ENCODE data around the gene RRAD. TPM values are rescaled to one million over a fixed set of nuclear protein-coding genes. Genes with fewer than 3 reads are reported as not detected.
"Not testable (repeated sequence)": the region's sequence is repeated elsewhere in the genome, so short reads cannot be mapped to it uniquely, and the experiment has no call there.

The RRAD gene
- total RNA-seq, 1 donor = 1.3 TPM

DNA sequence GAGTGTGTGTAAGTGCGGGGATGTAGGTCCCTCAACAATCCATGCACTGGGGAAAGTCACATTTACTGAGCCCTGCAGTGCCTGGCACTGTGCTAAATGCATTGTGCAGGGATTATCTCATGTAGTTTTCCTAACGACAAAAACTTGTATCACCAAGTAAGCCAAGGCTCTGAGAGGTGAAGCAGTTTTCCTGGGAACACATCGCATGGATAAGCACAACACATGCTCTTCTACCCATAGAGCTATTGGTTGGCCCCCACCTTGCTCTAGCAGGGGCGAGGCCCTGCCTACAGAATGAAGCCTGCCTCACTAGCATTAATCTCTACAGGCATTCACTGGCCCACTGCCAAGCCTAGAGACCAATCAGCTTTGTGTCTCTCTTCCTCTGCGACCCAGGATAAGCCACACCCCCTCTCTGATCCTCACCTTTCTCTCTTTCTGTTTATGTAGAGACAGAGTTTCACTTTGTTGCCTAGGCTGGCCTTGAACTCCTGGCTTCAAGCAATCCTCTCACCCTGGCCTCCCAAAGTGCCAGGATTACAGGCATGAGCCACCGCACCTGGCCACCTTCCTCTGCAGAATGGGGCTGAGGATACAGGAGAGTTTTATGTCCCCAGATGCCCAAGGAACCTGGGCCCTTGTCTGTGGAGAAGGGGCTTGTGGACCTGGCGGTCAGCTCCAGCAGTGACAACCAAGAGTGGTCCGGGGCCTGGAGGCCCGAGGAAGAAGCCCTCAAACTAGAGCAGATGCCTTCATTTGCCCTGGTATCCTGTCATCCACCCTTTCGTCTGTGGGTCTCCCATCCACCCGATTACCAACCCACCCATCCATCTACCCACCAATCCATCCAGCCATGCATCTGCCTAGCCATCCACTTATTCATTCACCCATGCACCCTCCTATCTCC lies 19.4 kb downstream of the RRAD start:
- no peaks in the 10 kb centered on the region for H3K27me3 ChIP-seq (ENCODE audit: insufficient read depth, low read length)
- no peak overlapping the region for H3K4me3 ChIP-seq (ENCODE audit: low read length)

GRCh38 chr16:66904846-66905632 lies 20.3 kb downstream of the RRAD start:
- Histone ChIP-seq H3K27me3 (ENCODE audit: insufficient read depth, low read length) (no peaks in the 10 kb centered on the region), H3K4me3 (ENCODE audit: low read length) (no peak overlapping the region), H3K9me3 (ENCODE audit: low read depth, low read length) (no peaks in the 10 kb centered on the region), H3K4me1 (ENCODE audit: insufficient read depth, low read length) (no peaks in the 10 kb centered on the region)

More for the DNA sequence above, 19.4 kb downstream of the RRAD start:
- Histone ChIP-seq H3K9me3 (ENCODE audit: low read depth, low read length) (no peaks in the 10 kb centered on the region), H3K4me1 (ENCODE audit: insufficient read depth, low read length) (no peaks in the 10 kb centered on the region)

DNA sequence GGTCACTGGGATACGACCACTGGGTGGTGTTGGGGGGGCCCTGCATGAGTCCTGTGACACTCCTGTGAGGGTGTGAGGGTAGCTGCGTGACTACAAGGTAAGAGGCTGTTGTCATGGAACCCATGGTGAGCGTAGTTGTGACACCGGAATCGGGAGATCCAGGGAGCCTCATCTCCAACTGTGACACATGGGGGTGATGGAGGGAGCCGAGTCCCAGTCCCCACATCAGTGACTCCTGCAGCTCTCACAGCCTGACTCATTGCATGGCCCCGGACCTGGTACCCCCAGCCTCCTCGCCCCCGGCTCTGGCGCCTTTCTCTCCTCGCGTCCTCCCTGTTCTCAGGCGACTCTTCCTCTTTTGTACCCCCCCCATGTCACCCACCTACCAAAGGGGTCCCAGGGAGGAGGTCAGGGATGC lies 20.9 kb downstream of the RRAD start:
- H3K9me3 ChIP-seq (ENCODE audit: low read depth, low read length) = no peaks in the 10 kb centered on the region
- no peak overlapping the region for H3K4me3 ChIP-seq (ENCODE audit: low read length)
- no peaks in the 10 kb centered on the region for H3K27me3 ChIP-seq (ENCODE audit: insufficient read depth, low read length)
- no peaks in the 10 kb centered on the region for H3K4me1 ChIP-seq (ENCODE audit: insufficient read depth, low read length)

GRCh38 chr16:66903544-66904427 lies 21.5 kb downstream of the RRAD start:
- Histone ChIP-seq H3K9me3 (ENCODE audit: low read depth, low read length) (no peaks in the 10 kb centered on the region), H3K27me3 (ENCODE audit: insufficient read depth, low read length) (no peaks in the 10 kb centered on the region), H3K4me1 (ENCODE audit: insufficient read depth, low read length) (no peaks in the 10 kb centered on the region), H3K4me3 (ENCODE audit: low read length) (no peak overlapping the region)

- Histone ChIP-seq H3K4me1 (ENCODE audit: insufficient read depth, low read length) (no peaks in the 10 kb centered on the region), H3K4me3 (ENCODE audit: low read length) (no peak overlapping the region), H3K27me3 (ENCODE audit: insufficient read depth, low read length) (no peaks in the 10 kb centered on the region), H3K9me3 (ENCODE audit: low read depth, low read length) (no peaks in the 10 kb centered on the region)
Measured at GRCh38 chr16:66902648-66903543, 22.4 kb downstream of the RRAD start.

DNA sequence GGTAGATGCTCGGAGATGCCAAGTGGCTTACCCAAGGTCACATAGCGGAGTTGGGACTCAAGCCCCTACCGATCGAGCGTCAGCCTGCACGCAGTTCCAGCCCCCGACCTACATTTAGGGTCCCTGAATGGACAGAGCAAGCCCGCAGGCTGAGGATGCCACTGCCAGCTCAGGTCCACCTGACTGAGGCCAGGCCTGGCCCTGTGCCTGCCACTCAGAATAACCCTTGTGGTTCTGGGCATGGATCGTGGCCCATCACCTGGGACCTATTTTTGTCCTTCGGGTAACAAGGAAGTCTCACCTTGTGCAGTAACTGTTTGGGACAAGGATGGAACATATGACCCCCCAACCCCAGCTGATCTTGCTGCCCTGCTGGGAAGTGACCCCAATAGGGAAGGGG lies 23.7 kb downstream of the RRAD start:
- Histone ChIP-seq H3K4me3 (ENCODE audit: low read length) (no peak overlapping the region), H3K27me3 (ENCODE audit: insufficient read depth, low read length) (no peaks in the 10 kb centered on the region), H3K4me1 (ENCODE audit: insufficient read depth, low read length) (no peaks in the 10 kb centered on the region), H3K9me3 (ENCODE audit: low read depth, low read length) (no peaks in the 10 kb centered on the region)

GRCh38 chr16:66900721-66901441 lies 24.5 kb downstream of the RRAD start:
- no peaks in the 10 kb centered on the region for H3K27me3 ChIP-seq (ENCODE audit: insufficient read depth, low read length)
- H3K9me3 ChIP-seq (ENCODE audit: low read depth, low read length) = no peaks in the 10 kb centered on the region
- no peak overlapping the region for H3K4me3 ChIP-seq (ENCODE audit: low read length)
- no peaks in the 10 kb centered on the region for H3K4me1 ChIP-seq (ENCODE audit: insufficient read depth, low read length)

DNA sequence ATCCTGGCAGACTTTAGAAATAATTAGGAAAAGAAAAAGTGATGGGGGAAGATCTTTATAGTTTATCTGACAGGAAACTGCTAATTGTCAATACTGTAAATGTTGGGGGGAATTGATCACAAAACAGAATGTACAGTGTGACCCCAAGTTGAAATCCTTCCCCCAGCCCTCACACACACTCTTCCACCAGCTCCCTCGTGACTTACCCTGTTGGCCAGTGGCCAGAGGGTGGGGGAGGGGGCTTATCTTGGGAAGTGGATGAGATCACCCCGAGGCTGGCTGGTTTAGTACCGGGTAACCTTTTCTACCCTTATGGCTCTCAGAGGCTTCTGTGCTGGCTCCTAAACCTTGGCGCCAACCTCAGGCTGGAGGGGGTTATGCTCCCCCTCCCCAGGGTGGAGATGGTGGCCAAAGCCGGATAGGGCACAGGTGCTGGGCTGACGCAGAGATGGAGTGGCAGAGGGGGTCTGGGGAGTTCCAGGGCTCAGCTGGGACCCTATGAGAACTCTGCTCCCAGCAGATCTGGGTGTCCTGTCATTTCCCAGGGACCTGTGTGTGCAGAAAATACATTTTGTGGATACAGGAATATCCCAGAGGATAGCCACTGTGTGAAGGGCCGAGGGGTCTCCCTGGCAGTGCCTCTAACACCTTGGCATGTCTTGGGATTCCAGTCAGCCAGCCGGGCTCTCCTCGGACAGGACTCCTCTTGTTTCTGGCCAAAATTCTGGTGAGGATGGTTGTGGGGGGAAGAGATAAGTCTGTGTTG lies 25.2 kb downstream of the RRAD start:
- peaks cover 3% of the 10 kb centered on the region for H3K4me1 ChIP-seq (ENCODE audit: insufficient read depth, low read length)

DNA sequence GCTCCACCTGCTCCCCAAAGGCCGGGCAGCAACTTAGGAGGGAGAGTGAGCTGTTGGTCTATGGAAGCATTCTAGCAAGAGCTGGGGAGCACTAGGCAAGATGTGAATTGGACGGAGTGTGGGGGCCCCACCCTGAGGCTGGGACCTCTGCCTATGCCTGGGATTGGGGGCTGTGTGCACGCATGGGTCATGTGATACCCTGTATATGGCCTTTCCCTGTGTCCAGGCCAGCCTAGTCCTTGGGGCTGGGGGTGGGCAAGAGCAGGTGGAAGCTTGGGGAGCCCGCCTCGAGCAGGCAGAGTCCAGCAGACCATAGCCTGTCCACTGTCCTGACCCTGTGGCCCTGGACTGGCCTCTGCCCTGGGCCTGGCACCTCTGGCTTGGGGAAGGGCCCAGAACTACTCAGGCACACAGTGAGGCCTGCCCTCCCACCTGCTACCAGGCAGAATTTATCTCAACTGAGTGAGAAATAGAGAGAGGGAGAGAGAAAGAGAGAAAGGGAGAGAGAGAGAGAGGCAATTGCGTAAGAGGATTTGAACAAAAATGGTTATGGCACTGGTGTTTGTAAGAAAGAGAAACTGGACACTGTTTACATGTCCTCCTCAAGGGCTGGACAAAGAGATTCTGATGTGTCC lies 25.9 kb downstream of the RRAD start:
- peaks cover 3% of the 10 kb centered on the region for H3K4me1 ChIP-seq (ENCODE audit: insufficient read depth, low read length)
- no peaks in the 10 kb centered on the region for H3K27me3 ChIP-seq (ENCODE audit: insufficient read depth, low read length)
- H3K4me3 ChIP-seq (ENCODE audit: low read length) = no peak overlapping the region
- no peaks in the 10 kb centered on the region for H3K9me3 ChIP-seq (ENCODE audit: low read depth, low read length)

More for the DNA sequence above, 25.2 kb downstream of the RRAD start:
- H3K4me3 ChIP-seq (ENCODE audit: low read length) = no peak overlapping the region
- H3K27me3 ChIP-seq (ENCODE audit: insufficient read depth, low read length) = no peaks in the 10 kb centered on the region
- no peaks in the 10 kb centered on the region for H3K9me3 ChIP-seq (ENCODE audit: low read depth, low read length)

DNA sequence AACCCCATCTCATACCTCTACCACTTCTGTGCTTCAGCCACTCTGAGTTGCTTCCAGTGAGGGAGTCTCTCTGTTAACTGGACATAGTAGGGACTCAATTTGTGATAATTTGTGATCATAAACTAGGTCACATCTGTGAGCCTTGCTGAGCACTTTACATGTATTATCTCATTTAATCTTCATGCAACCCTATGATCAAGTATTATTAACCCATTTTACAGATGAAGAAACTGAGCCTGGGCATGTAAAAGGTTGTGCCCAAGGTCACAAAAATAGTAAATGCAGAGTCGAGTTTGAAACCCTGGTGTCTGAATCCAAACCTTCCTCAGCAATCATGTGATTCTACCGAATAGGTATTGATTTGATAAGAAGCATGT lies 26.4 kb downstream of the RRAD start:
- no peak overlapping the region for H3K4me3 ChIP-seq (ENCODE audit: low read length)
- no peaks in the 10 kb centered on the region for H3K9me3 ChIP-seq (ENCODE audit: low read depth, low read length)
- H3K4me1 ChIP-seq (ENCODE audit: insufficient read depth, low read length) = peaks cover 3% of the 10 kb centered on the region
- no peaks in the 10 kb centered on the region for H3K27me3 ChIP-seq (ENCODE audit: insufficient read depth, low read length)

DNA sequence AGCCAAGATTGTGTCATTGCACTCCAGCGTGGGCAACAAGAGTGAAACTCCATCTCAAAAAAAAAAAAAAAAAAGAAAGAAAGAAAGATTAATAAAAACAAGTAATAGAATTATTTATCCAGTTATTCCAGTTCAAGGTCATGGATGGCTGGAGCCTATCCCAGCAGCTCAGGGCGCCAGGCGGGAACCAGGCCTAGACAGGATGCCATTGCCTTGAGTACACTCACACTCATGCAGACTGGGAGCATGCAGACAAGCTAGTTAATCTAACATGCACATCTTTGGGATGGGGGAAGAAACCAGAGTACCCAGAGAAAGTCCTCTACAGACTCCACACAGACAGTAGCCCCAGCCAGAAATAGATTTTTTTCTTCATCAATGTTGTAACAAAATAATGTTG lies 27.1 kb downstream of the RRAD start:
- H3K4me1 ChIP-seq (ENCODE audit: insufficient read depth, low read length) = peaks cover 3% of the 10 kb centered on the region
- no peak overlapping the region for H3K4me3 ChIP-seq (ENCODE audit: low read length)
- H3K9me3 ChIP-seq (ENCODE audit: low read depth, low read length) = no peaks in the 10 kb centered on the region
- H3K27me3 ChIP-seq (ENCODE audit: insufficient read depth, low read length) = no peaks in the 10 kb centered on the region

DNA sequence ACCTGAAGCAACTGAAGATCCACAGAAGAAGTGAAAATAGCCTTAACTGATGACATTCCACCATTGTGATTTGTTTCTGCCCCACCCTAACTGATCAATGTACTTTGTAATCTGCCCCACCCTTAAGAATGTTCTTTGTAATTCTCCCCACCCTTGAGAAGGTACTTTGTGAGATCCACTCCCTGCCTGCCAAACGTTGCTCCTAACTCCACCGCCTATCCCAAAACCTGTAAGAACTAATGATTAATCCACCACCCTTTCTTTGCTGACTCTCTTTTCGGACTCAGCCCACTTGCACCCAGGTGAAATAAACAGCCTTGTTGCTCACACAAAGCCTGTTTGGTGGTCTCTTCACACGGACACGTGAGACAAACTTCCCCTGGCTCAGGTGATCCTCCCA lies 28.7 kb downstream of the RRAD start:
- not testable (repeated sequence) for H3K4me3 ChIP-seq (ENCODE audit: low read length); H3K9me3 ChIP-seq (ENCODE audit: low read depth, low read length); H3K27me3 ChIP-seq (ENCODE audit: insufficient read depth, low read length); H3K4me1 ChIP-seq (ENCODE audit: insufficient read depth, low read length)

- H3K27me3 ChIP-seq (ENCODE audit: insufficient read depth, low read length) = no peaks in the 10 kb centered on the region
- H3K9me3 ChIP-seq (ENCODE audit: low read depth, low read length) = no peaks in the 10 kb centered on the region
- peaks cover 3% of the 10 kb centered on the region for H3K4me1 ChIP-seq (ENCODE audit: insufficient read depth, low read length)
- H3K4me3 ChIP-seq (ENCODE audit: low read length) = no peak overlapping the region
Measured at GRCh38 chr16:66895999-66896398, 29.3 kb downstream of the RRAD start.
